GM12873 (cell line): ENCODE data around the gene MAD1L1.

Source experiments
- CTCF ChIP-seq: IDR thresholded peaks from 2 replicates; pipeline ENCODE4 v1.5.1; 2012; ENCODE audit warnings: low read depth, mild to moderate bottlenecking, moderate library complexity, low read length, control low read depth; ENCODE audit not compliant: insufficient read depth; ENCODE audit errors: missing control alignments

The MAD1L1 gene

GRCh38 chr7:2066251-2066919 lies 166.4 kb downstream of the MAD1L1 start:
- no peak for TF ChIP-seq CTCF

- no peak for TF ChIP-seq CTCF
These were observed 167.2 kb downstream of the MAD1L1 start for GRCh38 chr7:2065528-2065927.

GRCh38 chr7:2063563-2064260 lies 169.0 kb downstream of the MAD1L1 start:
- TF ChIP-seq CTCF, result no peak

- TF ChIP-seq CTCF, result no peak
These were observed 170.1 kb downstream of the MAD1L1 start for GRCh38 chr7:2062648-2063047.

GRCh38 chr7:2060701-2061100 lies 172.0 kb downstream of the MAD1L1 start:
- TF ChIP-seq CTCF, result no peak

- no peak for TF ChIP-seq CTCF
These were observed 172.6 kb downstream of the MAD1L1 start for GRCh38 chr7:2059964-2060700.

GRCh38 chr7:2055956-2056355 lies 176.8 kb downstream of the MAD1L1 start:
- TF ChIP-seq CTCF, result no peak
